CD4-positive, alpha-beta T cell (primary cell): ENCODE measurements around the gene CAMTA1. TPM values are rescaled to one million over a fixed set of nuclear protein-coding genes. Genes with fewer than 3 reads are reported as not detected.

Source experiments
- ATAC-seq: fragments of 200-7000 bp; cut with Tn5 transposase; one replicate; pipeline ENCODE4 v1.10.0; 2022; ENCODE audit warnings: mild to moderate bottlenecking; ENCODE audit not compliant: poor library complexity
- CTCF ChIA-PET: fragments of 350-600 bp; sonication (Branson Sonifier 250); formaldehyde crosslinking; loops from one replicate; lab custom pipeline; 2021; ENCODE audit warnings: antibody characterized with exemption, inconsistent platforms; lab: Charles Lee
- POLR2A ChIA-PET: fragments of 350-600 bp; sonication (Branson Sonifier 250); formaldehyde crosslinking; loops from one replicate; lab custom pipeline; 2021; ENCODE audit warnings: antibody characterized with exemption, inconsistent platforms; lab: Charles Lee
- DNase-seq, 14 experiments: peaks; one replicate each; pipeline ENCODE4 v3.0.0-alpha.2; 2013 to 2020; ENCODE audit warnings: mixed read lengths in 2 of 14
- H3K27ac ChIP-seq, 2 donors: one replicate each; pipeline versions ENCODE4 v1.5.1 to v1.7.0; 2013; ENCODE audit warnings: low read length in 2 of 2, low read depth in 1 of 2, mild to moderate bottlenecking in 1 of 2
- H3K27me3 ChIP-seq, 2 experiments: 1 replicate in 1 of 2; 2 replicates in 1 of 2; pipeline versions ENCODE4 v1.6.1 to v1.7.0; 2013; ENCODE audit warnings: low read length in 2 of 2, control low read depth in 1 of 2, mild to moderate bottlenecking in 1 of 2, moderate library complexity in 1 of 2; ENCODE audit not compliant: insufficient read depth in 2 of 2, control insufficient read depth in 1 of 2
- H3K36me3 ChIP-seq: one replicate; pipeline ENCODE4 v1.6.1; 2013; ENCODE audit warnings: low read length, control low read depth; ENCODE audit not compliant: insufficient read depth
- H3K4me1 ChIP-seq: one replicate; pipeline ENCODE4 v1.6.1; 2013; ENCODE audit warnings: low read length, control low read depth; ENCODE audit not compliant: insufficient read depth
- H3K4me3 ChIP-seq: one replicate; pipeline ENCODE4 v1.5.1; 2013; ENCODE audit warnings: mild to moderate bottlenecking, low read length, moderate library complexity
- H3K9me3 ChIP-seq, 2 experiments: 1 replicate in 1 of 2; 2 replicates in 1 of 2; pipeline versions ENCODE4 v1.6.1 to v1.7.0; 2013; ENCODE audit warnings: low read length in 2 of 2, mild to moderate bottlenecking in 2 of 2, control low read depth in 1 of 2, moderate library complexity in 1 of 2; ENCODE audit not compliant: control insufficient read depth in 1 of 2, insufficient read depth in 1 of 2
- H3K27ac Mint-ChIP-seq: one replicate; pipeline ENCODE4 v1.8.0; 2020; ENCODE audit warnings: mixed read lengths
- H3K27me3 Mint-ChIP-seq: one replicate; pipeline ENCODE4 v1.8.0; 2021; ENCODE audit warnings: mixed read lengths
- H3K36me3 Mint-ChIP-seq: one replicate; pipeline ENCODE4 v1.8.0; 2021; ENCODE audit warnings: low read depth, mixed read lengths
- H3K4me1 Mint-ChIP-seq: one replicate; pipeline ENCODE4 v1.8.0; 2021; ENCODE audit warnings: low read depth, mixed read lengths
- H3K4me3 Mint-ChIP-seq: one replicate; pipeline ENCODE4 v1.8.0; 2020; ENCODE audit warnings: mild to moderate bottlenecking, mixed read lengths
- H3K9me3 Mint-ChIP-seq: one replicate; pipeline ENCODE4 v1.8.0; 2020; ENCODE audit warnings: mixed read lengths
- CTCF ChIP-seq: fragments of 200-600 bp; IDR thresholded peaks from one replicate; pipeline ENCODE4 v1.8.0; 2022; ENCODE audit warnings: antibody characterized with exemption, mild to moderate bottlenecking
- intact Hi-C, 2 experiments: fragments of 100-400 bp; cut with DNase I in 1 of 2; cut with micrococcal nuclease in 1 of 2; formaldehyde crosslinking; loops; one replicate each; pipeline versions ENCODE4 v1.15.1 to v1.9.0; 2023 to 2025; cut with DNase I, micrococcal nuclease
- total RNA-seq, 174 experiments: library from RNA in 2 of 174; stranded (reverse) in 2 of 174; gene quantifications; one replicate each; pipeline ENCODE4 v1.2.3 and lab custom pipeline; 2021 to 2026

CAMTA1 gene
- total RNA-seq, 2 experiments from 2014 or later: 38.6 to 39.3 TPM

- Histone ChIP-seq H3K4me3 (no peak overlapping the region), H3K4me1 (peaks cover 5% of the 10 kb centered on the region), H3K9me3 (no peaks in the 10 kb centered on the region), H3K27me3 (no peaks in the 10 kb centered on the region), H3K36me3 (no peaks in the 10 kb centered on the region), H3K27ac (no peak overlapping the region)
- ATAC-seq (no peak), DNase-seq (no peak)
- no peaks in the 10 kb centered on the region for H3K36me3 Mint-ChIP-seq
- no peak overlapping the region for H3K27ac Mint-ChIP-seq
- no peaks in the 10 kb centered on the region for H3K27me3 Mint-ChIP-seq
- intact Hi-C loops: no loop called here
- no peaks in the 10 kb centered on the region for H3K4me1 Mint-ChIP-seq
- no peak overlapping the region for H3K4me3 Mint-ChIP-seq
- no peaks in the 10 kb centered on the region for H3K9me3 Mint-ChIP-seq
- ChIA-PET POLR2A (no interaction called here), CTCF (no interaction called here)
- TF ChIP-seq CTCF: no peak
Observed at GRCh38 chr1:7650801-7651200, 865.5 kb downstream of the CAMTA1 start.

GRCh38 chr1:7651203-7651602 is 865.9 kb downstream of the CAMTA1 start:
- CTCF ChIA-PET: no interaction called here
- no peak overlapping the region for H3K27ac ChIP-seq
- no peak for TF ChIP-seq CTCF
- POLR2A ChIA-PET: no interaction called here
- ATAC-seq (no peak), DNase-seq (no peak)
- H3K9me3 ChIP-seq: no peaks in the 10 kb centered on the region
- Mint-ChIP-seq H3K27ac (no peak overlapping the region), H3K4me3 (no peak overlapping the region), H3K36me3 (no peaks in the 10 kb centered on the region), H3K9me3 (no peaks in the 10 kb centered on the region), H3K27me3 (no peaks in the 10 kb centered on the region), H3K4me1 (no peaks in the 10 kb centered on the region)
- H3K27me3 ChIP-seq: no peaks in the 10 kb centered on the region
- H3K4me1 ChIP-seq: peaks cover 5% of the 10 kb centered on the region
- H3K4me3 ChIP-seq: no peak overlapping the region
- intact Hi-C loops: no loop called here
- H3K36me3 ChIP-seq: no peaks in the 10 kb centered on the region

- Histone ChIP-seq H3K4me1 (peaks cover 5% of the 10 kb centered on the region), H3K36me3 (no peaks in the 10 kb centered on the region), H3K27ac (no peak overlapping the region), H3K9me3 (no peaks in the 10 kb centered on the region), H3K4me3 (no peak overlapping the region), H3K27me3 (no peaks in the 10 kb centered on the region)
- ATAC-seq: no peak
- no peak for DNase-seq
- no peak for TF ChIP-seq CTCF
- Mint-ChIP-seq H3K27me3 (no peaks in the 10 kb centered on the region), H3K36me3 (no peaks in the 10 kb centered on the region), H3K27ac (no peak overlapping the region), H3K4me3 (no peak overlapping the region), H3K9me3 (no peaks in the 10 kb centered on the region), H3K4me1 (no peaks in the 10 kb centered on the region)
- CTCF ChIA-PET: no interaction called here
- intact Hi-C loops: no loop called here
- POLR2A ChIA-PET: no interaction called here
Observed at GRCh38 chr1:7652061-7652460, 866.8 kb downstream of the CAMTA1 start.
